HepG2 (cell line): ENCODE results near the gene FGFR4. TPM values are rescaled to one million over a fixed set of nuclear protein-coding genes. Genes with fewer than 3 reads are reported as not detected.

Experiments used
- ATAC-seq: fragments of 200-7000 bp; cut with Tn5 transposase; 3 replicates; pipeline ENCODE4 v1.9.1; 2020; ENCODE audit warnings: mild to moderate bottlenecking, moderate library complexity
- BruUV-seq: library from RNA; stranded (reverse); fragments of 400-500 nt; replicated peaks from 2 replicates; lab custom pipeline; 2021; lab: Mats Ljungman, UMichigan
- CTCF ChIA-PET: fragments of 300-600 bp; formaldehyde crosslinking; extraction: SDS; loops from one replicate; lab custom pipeline; 2021; ENCODE audit warnings: low total read pairs, inconsistent platforms, low intra/inter-chr PET ratio; lab: Yijun Ruan, JAX
- POLR2A ChIA-PET: fragments of 350-600 bp; sonication (Branson Sonifier 250); formaldehyde crosslinking; loops from one replicate; lab custom pipeline; 2020; ENCODE audit warnings: antibody characterized with exemption, inconsistent platforms; lab: Yijun Ruan, JAX
- DNase-seq: peaks from one replicate; pipeline ENCODE4 v3.0.0-alpha.2; 2015; ENCODE audit warnings: low spot score
- FAIRE-seq: peaks from 3 replicates; lab custom pipeline; 2011; peaks lifted over from hg19 to GRCh38; lab: Jason Lieb, UNC
- H2AFZ ChIP-seq: one replicate; pipeline ENCODE4 v1.6.1; 2011; ENCODE audit warnings: low read length, inconsistent platforms
- H3K27ac ChIP-seq: fragments of 300-600 bp; 3 replicates; pipeline ENCODE4 v1.8.0; 2011; ENCODE audit warnings: mixed run types, mild to moderate bottlenecking, mixed read lengths, low read length, inconsistent platforms; ENCODE audit not compliant: insufficient read depth; ENCODE audit errors: extremely low read length
- H3K27me3 ChIP-seq, 2 experiments: fragments of 200-600 bp in 1 of 2; 2 replicates in 1 of 2; 3 replicates in 1 of 2; pipeline versions ENCODE4 v1.6.0 to v1.8.0; 2011; ENCODE audit warnings: low read length in 2 of 2, mild to moderate bottlenecking in 2 of 2, moderate library complexity in 2 of 2, inconsistent platforms in 1 of 2; ENCODE audit not compliant: insufficient read depth in 2 of 2, control insufficient read depth in 1 of 2
- H3K36me3 ChIP-seq, 2 experiments: fragments of 200-600 bp in 1 of 2; replicated peaks in 1 of 2; 2 replicates in 1 of 2; 3 replicates in 1 of 2; pipeline versions ENCODE4 v1.5.1 to v1.8.0; 2011; ENCODE audit warnings: low read length in 2 of 2, inconsistent platforms in 1 of 2; ENCODE audit not compliant: insufficient read depth in 2 of 2, control insufficient read depth in 1 of 2
- H3K4me1 ChIP-seq: 2 replicates; pipeline ENCODE4 v1.5.1; 2012; ENCODE audit warnings: low read length, inconsistent platforms; ENCODE audit not compliant: insufficient read depth
- H3K4me2 ChIP-seq: 2 replicates; pipeline ENCODE4 v1.6.0; 2011; ENCODE audit warnings: low read depth, low read length, inconsistent platforms
- H3K4me3 ChIP-seq, 3 experiments: fragments of 200-600 bp in 1 of 3; sonication (generic), shearing (Covaris generic) in 1 of 3; replicated peaks in 1 of 3; 2 replicates each; pipeline ENCODE4 v1.5.1; 2011 to 2016; ENCODE audit warnings: low read length in 3 of 3, inconsistent platforms in 2 of 3, low read depth in 2 of 3, mild to moderate bottlenecking in 2 of 3, control low read depth in 1 of 3, mixed read lengths in 1 of 3; ENCODE audit not compliant: insufficient read depth in 1 of 3
- H3K79me2 ChIP-seq: one replicate; pipeline ENCODE4 v1.6.1; 2011; ENCODE audit warnings: low read length, inconsistent platforms; ENCODE audit not compliant: insufficient read depth
- H3K9ac ChIP-seq: 2 replicates; pipeline ENCODE4 v1.6.0; 2011; ENCODE audit warnings: mild to moderate bottlenecking, low read depth, low read length, inconsistent platforms; ENCODE audit not compliant: insufficient read depth
- H3K9me3 ChIP-seq: 2 replicates; pipeline ENCODE4 v1.5.1; 2012; ENCODE audit warnings: mild to moderate bottlenecking, low read length
- H4K20me1 ChIP-seq: 2 replicates; pipeline ENCODE4 v1.6.0; 2011; ENCODE audit warnings: inconsistent platforms, mild to moderate bottlenecking, low read length, moderate library complexity; ENCODE audit not compliant: insufficient read depth
- BRD4 ChIP-seq: sonication (generic); formaldehyde crosslinking; IDR thresholded peaks from 2 replicates; pipeline ENCODE4 v1.4.0; 2020; ENCODE audit warnings: missing genetic modification reagents
- FLYWCH1 ChIP-seq: sonication (generic); formaldehyde crosslinking; IDR thresholded peaks from 2 replicates; pipeline ENCODE4 v1.8.1; 2023; ENCODE audit warnings: mild to moderate bottlenecking, missing genetic modification reagents
- GABPB1 ChIP-seq: IDR thresholded peaks from 2 replicates; pipeline ENCODE4 v1.6.1; 2016; ENCODE audit warnings: mild to moderate bottlenecking, missing genetic modification reagents, moderate library complexity, missing compliant biosample characterization
- LCORL ChIP-seq, 2 experiments: fragments of 450-650 bp in 1 of 2; sonication (generic) in 1 of 2; formaldehyde crosslinking in 1 of 2; IDR thresholded peaks; 2 replicates each; pipeline versions ENCODE4 v1.5.0 to v1.6.1; 2017 to 2020; ENCODE audit warnings: antibody characterized with exemption in 1 of 2, missing genetic modification reagents in 1 of 2
- MED1 ChIP-seq: sonication (generic); formaldehyde crosslinking; IDR thresholded peaks from 2 replicates; pipeline ENCODE4 v1.4.0; 2020; ENCODE audit warnings: missing genetic modification reagents
- NFKB2 ChIP-seq: sonication (generic); formaldehyde crosslinking; IDR thresholded peaks from 2 replicates; pipeline ENCODE4 v1.4.0; 2020; ENCODE audit warnings: missing genetic modification reagents, borderline replicate concordance
- NR2F2 ChIP-seq: IDR thresholded peaks from 2 replicates; pipeline ENCODE4 v1.6.1; 2012; ENCODE audit warnings: low read depth, inconsistent platforms, borderline replicate concordance
- PPARG ChIP-seq: conservative IDR thresholded peaks from 2 replicates; pipeline ENCODE4 v1.6.1; 2016; ENCODE audit warnings: missing biosample characterization, missing genetic modification reagents
- TSC22D2 ChIP-seq: sonication (generic); formaldehyde crosslinking; IDR thresholded peaks from 2 replicates; pipeline ENCODE4 v1.5.1; 2020; ENCODE audit warnings: missing genetic modification reagents, mild to moderate bottlenecking, borderline replicate concordance
- ZNF550 ChIP-seq: sonication (generic); formaldehyde crosslinking; IDR thresholded peaks from 2 replicates; pipeline ENCODE4 v1.4.0; 2020; ENCODE audit warnings: mild to moderate bottlenecking, missing genetic modification reagents, borderline replicate concordance
- ZNF563 ChIP-seq: sonication (generic); formaldehyde crosslinking; IDR thresholded peaks from 2 replicates; pipeline ENCODE4 v1.8.0; 2022; ENCODE audit warnings: mild to moderate bottlenecking, moderate library complexity, missing genetic modification reagents
- ZNF83 ChIP-seq: sonication (generic); formaldehyde crosslinking; IDR thresholded peaks from 2 replicates; pipeline ENCODE4 v1.4.0; 2020; ENCODE audit warnings: missing genetic modification reagents, mild to moderate bottlenecking, borderline replicate concordance
- WGBS: methylation state at CpG from one replicate; pipeline ENCODE4 v1.1.6; 2017; ENCODE audit warnings: low lambda C conversion rate; 5-methylcytosine and 5-hydroxymethylcytosine counted together
- in situ Hi-C: cut with HindIII; loops from 2 replicates; pipeline ENCODE4 v1.10.0; 2017; ENCODE audit warnings: low pct_unique_long_range_greater_than_20kb; ENCODE audit not compliant: extremely low pct_ligation_motif_present
- intact Hi-C: fragments of 100-400 bp; cut with micrococcal nuclease; formaldehyde crosslinking; loops from one replicate; pipeline ENCODE4 v1.10.0; 2022; ENCODE audit not compliant: unreplicated experiment
- polyA plus RNA-seq, 8 experiments: library from polyadenylated mRNA; depleted of rRNA in 3 of 8; stranded (reverse) in 7 of 8; unstranded in 1 of 8; fragments of >200 nt; fragmentation: Illumina TruSeq in 4 of 8; extraction: Trizol in 4 of 8; gene quantifications; 2 replicates each; pipeline versions ENCODE4 v1.2.1 to v1.2.3, GENCODE V29; 2011 to 2016; ENCODE audit warnings: low read depth in 4 of 8, missing spikeins in 1 of 8, mixed read lengths in 1 of 8; ENCODE audit not compliant: insufficient read depth in 1 of 8
- total RNA-seq, 5 experiments: library from RNA; depleted of rRNA; stranded (reverse); fragments of >200 nt; fragmentation: Illumina TruSeq; extraction: Trizol; gene quantifications; 2 replicates each; pipeline ENCODE4 v1.2.3, GENCODE V29; 2016; ENCODE audit warnings: low read depth in 1 of 5
- TF ChIP-seq, protein P1 (sequence below): sonication (generic); formaldehyde crosslinking; IDR thresholded peaks from 2 replicates; pipeline ENCODE4 v1.5.1; 2020; ENCODE audit warnings: missing genetic modification reagents, mild to moderate bottlenecking, borderline replicate concordance
- TF ChIP-seq, protein P2 (sequence below): sonication (generic); formaldehyde crosslinking; IDR thresholded peaks from 2 replicates; pipeline ENCODE4 v1.4.0; 2020; ENCODE audit warnings: missing genetic modification reagents
- TF ChIP-seq, protein P3 (sequence below): sonication (generic); formaldehyde crosslinking; IDR thresholded peaks from 2 replicates; pipeline ENCODE4 v1.4.0; 2020; ENCODE audit warnings: missing genetic modification reagents
- TF ChIP-seq, protein P4 (sequence below): conservative IDR thresholded peaks from 2 replicates; pipeline ENCODE4 v1.6.1; 2018; ENCODE audit warnings: missing genetic modification reagents

Gene FGFR4
- total and polyA plus RNA-seq, 2 of the 13 experiments (the other 11 are each of a cell fraction or from before 2014, with no cell fraction given), result 129 to 219 TPM

DNA sequence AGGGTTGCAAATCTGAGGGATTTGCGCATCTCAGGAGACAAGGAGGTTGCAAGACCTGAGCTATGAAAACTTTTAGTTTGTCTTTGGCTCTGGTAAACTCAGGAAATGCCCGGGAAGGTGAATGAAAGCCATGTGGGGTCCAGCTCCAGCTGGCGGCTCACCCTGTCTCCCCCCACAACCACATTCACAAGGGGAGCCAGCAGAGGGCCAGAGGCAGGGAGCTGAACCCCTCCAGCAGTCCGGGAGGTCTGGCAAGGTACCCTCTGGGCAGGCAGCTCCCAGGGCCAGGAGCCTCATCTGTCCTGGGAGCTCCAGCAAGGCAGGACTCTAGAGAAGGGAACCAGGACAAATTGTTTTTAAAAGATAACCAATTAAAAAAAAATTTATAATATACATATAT lies 2.5 kb upstream of the FGFR4 start:
- POLR2A ChIA-PET, result interaction anchor here (7.7 kb wide), 1 partner anchor 24 kb away, joined by 293 read pairs; no protein-coding TSS in a partner anchor
- TF ChIP-seq, protein P1, sequence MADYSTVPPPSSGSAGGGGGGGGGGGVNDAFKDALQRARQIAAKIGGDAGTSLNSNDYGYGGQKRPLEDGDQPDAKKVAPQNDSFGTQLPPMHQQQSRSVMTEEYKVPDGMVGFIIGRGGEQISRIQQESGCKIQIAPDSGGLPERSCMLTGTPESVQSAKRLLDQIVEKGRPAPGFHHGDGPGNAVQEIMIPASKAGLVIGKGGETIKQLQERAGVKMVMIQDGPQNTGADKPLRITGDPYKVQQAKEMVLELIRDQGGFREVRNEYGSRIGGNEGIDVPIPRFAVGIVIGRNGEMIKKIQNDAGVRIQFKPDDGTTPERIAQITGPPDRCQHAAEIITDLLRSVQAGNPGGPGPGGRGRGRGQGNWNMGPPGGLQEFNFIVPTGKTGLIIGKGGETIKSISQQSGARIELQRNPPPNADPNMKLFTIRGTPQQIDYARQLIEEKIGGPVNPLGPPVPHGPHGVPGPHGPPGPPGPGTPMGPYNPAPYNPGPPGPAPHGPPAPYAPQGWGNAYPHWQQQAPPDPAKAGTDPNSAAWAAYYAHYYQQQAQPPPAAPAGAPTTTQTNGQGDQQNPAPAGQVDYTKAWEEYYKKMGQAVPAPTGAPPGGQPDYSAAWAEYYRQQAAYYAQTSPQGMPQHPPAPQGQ (CRISPR knock-in tag), result no peak
- TF ChIP-seq ZNF83 (CRISPR knock-in tag) (no peak), MED1 (CRISPR knock-in tag) (no peak), BRD4 (CRISPR knock-in tag) (no peak), NFKB2 (no peak), TSC22D2 (CRISPR knock-in tag) (no peak), NR2F2 (no peak), GABPB1 (CRISPR knock-in tag) (no peak), ZNF550 (CRISPR knock-in tag) (no peak), FLYWCH1 (no peak), LCORL (IDR thresholded peaks at IDR 0.05) (no peak), LCORL (CRISPR knock-in tag; IDR thresholded peaks at IDR 0.05) (no peak), ZNF563 (CRISPR knock-in tag) (no peak), PPARG (CRISPR knock-in tag) (no peak)
- TF ChIP-seq, protein P2, sequence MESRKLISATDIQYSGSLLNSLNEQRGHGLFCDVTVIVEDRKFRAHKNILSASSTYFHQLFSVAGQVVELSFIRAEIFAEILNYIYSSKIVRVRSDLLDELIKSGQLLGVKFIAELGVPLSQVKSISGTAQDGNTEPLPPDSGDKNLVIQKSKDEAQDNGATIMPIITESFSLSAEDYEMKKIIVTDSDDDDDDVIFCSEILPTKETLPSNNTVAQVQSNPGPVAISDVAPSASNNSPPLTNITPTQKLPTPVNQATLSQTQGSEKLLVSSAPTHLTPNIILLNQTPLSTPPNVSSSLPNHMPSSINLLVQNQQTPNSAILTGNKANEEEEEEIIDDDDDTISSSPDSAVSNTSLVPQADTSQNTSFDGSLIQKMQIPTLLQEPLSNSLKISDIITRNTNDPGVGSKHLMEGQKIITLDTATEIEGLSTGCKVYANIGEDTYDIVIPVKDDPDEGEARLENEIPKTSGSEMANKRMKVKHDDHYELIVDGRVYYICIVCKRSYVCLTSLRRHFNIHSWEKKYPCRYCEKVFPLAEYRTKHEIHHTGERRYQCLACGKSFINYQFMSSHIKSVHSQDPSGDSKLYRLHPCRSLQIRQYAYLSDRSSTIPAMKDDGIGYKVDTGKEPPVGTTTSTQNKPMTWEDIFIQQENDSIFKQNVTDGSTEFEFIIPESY, result no peak
- TF ChIP-seq, protein P3, sequence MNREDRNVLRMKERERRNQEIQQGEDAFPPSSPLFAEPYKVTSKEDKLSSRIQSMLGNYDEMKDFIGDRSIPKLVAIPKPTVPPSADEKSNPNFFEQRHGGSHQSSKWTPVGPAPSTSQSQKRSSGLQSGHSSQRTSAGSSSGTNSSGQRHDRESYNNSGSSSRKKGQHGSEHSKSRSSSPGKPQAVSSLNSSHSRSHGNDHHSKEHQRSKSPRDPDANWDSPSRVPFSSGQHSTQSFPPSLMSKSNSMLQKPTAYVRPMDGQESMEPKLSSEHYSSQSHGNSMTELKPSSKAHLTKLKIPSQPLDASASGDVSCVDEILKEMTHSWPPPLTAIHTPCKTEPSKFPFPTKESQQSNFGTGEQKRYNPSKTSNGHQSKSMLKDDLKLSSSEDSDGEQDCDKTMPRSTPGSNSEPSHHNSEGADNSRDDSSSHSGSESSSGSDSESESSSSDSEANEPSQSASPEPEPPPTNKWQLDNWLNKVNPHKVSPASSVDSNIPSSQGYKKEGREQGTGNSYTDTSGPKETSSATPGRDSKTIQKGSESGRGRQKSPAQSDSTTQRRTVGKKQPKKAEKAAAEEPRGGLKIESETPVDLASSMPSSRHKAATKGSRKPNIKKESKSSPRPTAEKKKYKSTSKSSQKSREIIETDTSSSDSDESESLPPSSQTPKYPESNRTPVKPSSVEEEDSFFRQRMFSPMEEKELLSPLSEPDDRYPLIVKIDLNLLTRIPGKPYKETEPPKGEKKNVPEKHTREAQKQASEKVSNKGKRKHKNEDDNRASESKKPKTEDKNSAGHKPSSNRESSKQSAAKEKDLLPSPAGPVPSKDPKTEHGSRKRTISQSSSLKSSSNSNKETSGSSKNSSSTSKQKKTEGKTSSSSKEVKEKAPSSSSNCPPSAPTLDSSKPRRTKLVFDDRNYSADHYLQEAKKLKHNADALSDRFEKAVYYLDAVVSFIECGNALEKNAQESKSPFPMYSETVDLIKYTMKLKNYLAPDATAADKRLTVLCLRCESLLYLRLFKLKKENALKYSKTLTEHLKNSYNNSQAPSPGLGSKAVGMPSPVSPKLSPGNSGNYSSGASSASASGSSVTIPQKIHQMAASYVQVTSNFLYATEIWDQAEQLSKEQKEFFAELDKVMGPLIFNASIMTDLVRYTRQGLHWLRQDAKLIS (CRISPR knock-in tag), result no peak
- TF ChIP-seq, protein P4, sequence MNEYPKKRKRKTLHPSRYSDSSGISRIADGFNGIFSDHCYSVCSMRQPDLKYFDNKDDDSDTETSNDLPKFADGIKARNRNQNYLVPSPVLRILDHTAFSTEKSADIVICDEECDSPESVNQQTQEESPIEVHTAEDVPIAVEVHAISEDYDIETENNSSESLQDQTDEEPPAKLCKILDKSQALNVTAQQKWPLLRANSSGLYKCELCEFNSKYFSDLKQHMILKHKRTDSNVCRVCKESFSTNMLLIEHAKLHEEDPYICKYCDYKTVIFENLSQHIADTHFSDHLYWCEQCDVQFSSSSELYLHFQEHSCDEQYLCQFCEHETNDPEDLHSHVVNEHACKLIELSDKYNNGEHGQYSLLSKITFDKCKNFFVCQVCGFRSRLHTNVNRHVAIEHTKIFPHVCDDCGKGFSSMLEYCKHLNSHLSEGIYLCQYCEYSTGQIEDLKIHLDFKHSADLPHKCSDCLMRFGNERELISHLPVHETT (CRISPR knock-in tag), result no peak

More for the DNA sequence above, 2.5 kb upstream of the FGFR4 start:
- Histone ChIP-seq H4K20me1 (no peaks in the 10 kb centered on the region), H3K79me2 (peaks cover 17% of the 10 kb centered on the region), H3K27me3 (no peaks in the 10 kb centered on the region; a peak in 1 of 5 replicates), H3K4me1 (peaks cover 49% of the 10 kb centered on the region), H3K4me3 (no peak overlapping the region), H3K27ac (no peak overlapping the region), H3K4me2 (no peak overlapping the region), H3K36me3 (0 out of 5 replicates have a peak, but pooled peaks cover 0 to 6% of the 10 kb centered on the region in 2 experiments), H2AFZ (no peak overlapping the region), H3K9ac (no peak overlapping the region), H3K9me3 (no peaks in the 10 kb centered on the region)
- ATAC-seq (no peak), FAIRE-seq (no peak), DNase-seq (no peak)
- in situ Hi-C loops (no loop called here), intact Hi-C loops (no loop called here)
- no TSS peak for BruUV-seq
- CTCF ChIA-PET, result no interaction called here
- 83% methylated on average over 3 of the region's 4 CpGs for WGBS
